Endothelial cell of umbilical vein (primary cell): ENCODE measurements around the gene CLSTN1. TPM values are rescaled to one million over a fixed set of nuclear protein-coding genes. Genes with fewer than 3 reads are reported as not detected.

ENCODE experiments used
- BruUV-seq: library from RNA; stranded (reverse); fragments of 400-500 nt; replicated peaks from 2 replicates; lab custom pipeline; 2021; lab: Mats Ljungman, UMichigan
- CTCF ChIA-PET: fragments of 300-600, 350-600 bp; sonication (Branson Sonifier 250); formaldehyde crosslinking; loops from one replicate; lab custom pipeline; 2021; ENCODE audit warnings: antibody characterized with exemption, inconsistent platforms; lab: Charles Lee
- POLR2A ChIA-PET: fragments of 300-600, 350-600 bp; sonication (Branson Sonifier 250); formaldehyde crosslinking; loops from one replicate; lab custom pipeline; 2021; ENCODE audit warnings: antibody characterized with exemption, inconsistent platforms; lab: Charles Lee
- DNase-seq: peaks from one replicate; pipeline ENCODE4 v3.0.0-alpha.2; 2011; ENCODE audit warnings: low read depth, low spot score
- FAIRE-seq: peaks from 2 replicates; lab custom pipeline; 2011; peaks lifted over from hg19 to GRCh38; lab: Jason Lieb, UNC
- H2AFZ ChIP-seq: 2 replicates; pipeline ENCODE4 v1.6.0; 2012; ENCODE audit warnings: low read depth, low read length, control low read depth, inconsistent platforms
- H3K27ac ChIP-seq: 2 replicates; pipeline ENCODE4 v1.5.1; 2011; ENCODE audit warnings: low read depth, mild to moderate bottlenecking, control low read depth, low read length, moderate library complexity; ENCODE audit not compliant: insufficient read depth
- H3K27me3 ChIP-seq, 2 experiments: 2 replicates each; pipeline versions ENCODE4 v1.6.0 to v1.6.1; 2011; ENCODE audit warnings: low read length in 2 of 2, mixed read lengths in 1 of 2; ENCODE audit not compliant: control insufficient read depth in 2 of 2, insufficient read depth in 2 of 2
- H3K36me3 ChIP-seq, 2 experiments: 2 replicates in 1 of 2; 3 replicates in 1 of 2; pipeline ENCODE4 v1.5.1; 2011; ENCODE audit warnings: low read length in 2 of 2, mild to moderate bottlenecking in 1 of 2, moderate library complexity in 1 of 2; ENCODE audit not compliant: control insufficient read depth in 2 of 2, insufficient read depth in 2 of 2; ENCODE audit errors: extremely low read depth in 1 of 2
- H3K4me1 ChIP-seq: 3 replicates; pipeline ENCODE4 v1.5.1; 2011; ENCODE audit warnings: mild to moderate bottlenecking, low read length; ENCODE audit not compliant: control insufficient read depth, insufficient read depth; ENCODE audit errors: extremely low read depth
- H3K4me2 ChIP-seq: 2 replicates; pipeline ENCODE4 v1.6.1; 2011; ENCODE audit warnings: low read length, control low read depth, mixed read lengths; ENCODE audit not compliant: insufficient read depth
- H3K4me3 ChIP-seq, 3 experiments: fragments of 200-600 bp in 1 of 3; sonication (generic), shearing (Covaris generic) in 1 of 3; replicated peaks in 1 of 3; 2 replicates each; pipeline ENCODE4 v1.5.1; 2011 to 2016; ENCODE audit warnings: control low read depth in 3 of 3, low read length in 3 of 3, mild to moderate bottlenecking in 2 of 3, inconsistent platforms in 1 of 3, low read depth in 1 of 3, moderate library complexity in 1 of 3; ENCODE audit not compliant: insufficient read depth in 1 of 3
- H3K79me2 ChIP-seq: 2 replicates; pipeline ENCODE4 v1.6.0; 2012; ENCODE audit warnings: low read length, inconsistent platforms; ENCODE audit not compliant: control insufficient read depth, insufficient read depth
- H3K9ac ChIP-seq: replicated peaks from 2 replicates; pipeline ENCODE3; 2011; ENCODE audit warnings: low read length, control low read depth; ENCODE audit not compliant: insufficient read depth; ENCODE audit errors: extremely low read depth
- H3K9me1 ChIP-seq: replicated peaks from 3 replicates; pipeline ENCODE4 v1.6.0; 2011; ENCODE audit warnings: mild to moderate bottlenecking, low read length; ENCODE audit not compliant: control insufficient read depth, insufficient read depth; ENCODE audit errors: extremely low read depth
- H3K9me3 ChIP-seq: replicated peaks from 2 replicates; pipeline ENCODE4 v1.5.1; 2012; ENCODE audit warnings: low read length, inconsistent platforms; ENCODE audit not compliant: control insufficient read depth, insufficient read depth
- H4K20me1 ChIP-seq: replicated peaks from 2 replicates; pipeline ENCODE3; 2011; ENCODE audit warnings: mild to moderate bottlenecking, low read length; ENCODE audit not compliant: control insufficient read depth, insufficient read depth; ENCODE audit errors: extremely low read depth
- CTCF ChIP-seq, 2 donors: IDR thresholded peaks; 1 replicate in 1 of 2; 2 replicates in 1 of 2; pipeline ENCODE4 v1.5.1; 2011; ENCODE audit warnings: low read length in 2 of 2, mild to moderate bottlenecking in 2 of 2, moderate library complexity in 2 of 2, control low read depth in 1 of 2, inconsistent platforms in 1 of 2, low read depth in 1 of 2; ENCODE audit not compliant: insufficient read depth in 1 of 2; ENCODE audit errors: extremely low read depth in 1 of 2
- EZH2 ChIP-seq: IDR thresholded peaks from 2 replicates; pipeline ENCODE4 v1.6.1; 2012; ENCODE audit warnings: borderline replicate concordance, low read depth, mild to moderate bottlenecking, moderate library complexity, low read length, inconsistent platforms; ENCODE audit not compliant: severe bottlenecking
- FOS ChIP-seq: IDR thresholded peaks from 2 replicates; pipeline ENCODE4 v1.6.1; 2011; ENCODE audit warnings: mild to moderate bottlenecking, low read length, moderate library complexity, borderline replicate concordance; ENCODE audit not compliant: insufficient read depth
- GATA2 ChIP-seq: IDR thresholded peaks from 2 replicates; pipeline ENCODE4 v1.7.0; 2011; ENCODE audit warnings: low read depth, mild to moderate bottlenecking, moderate library complexity, mixed read lengths, low read length; ENCODE audit not compliant: insufficient read length, insufficient read depth
- JUN ChIP-seq: IDR thresholded peaks from 2 replicates; pipeline ENCODE4 v1.6.1; 2011; ENCODE audit warnings: borderline replicate concordance, low read depth; ENCODE audit not compliant: insufficient read length, insufficient read depth
- MYC ChIP-seq: IDR thresholded peaks from one replicate; pipeline ENCODE4 v1.6.1; 2011; ENCODE audit warnings: mild to moderate bottlenecking, low read depth, low read length
- POLR2A ChIP-seq: IDR thresholded peaks from 2 replicates; pipeline ENCODE4 v1.6.1; 2012; ENCODE audit warnings: low read depth, mild to moderate bottlenecking, control low read depth, low read length
- POLR2AphosphoS5 ChIP-seq: IDR thresholded peaks from 2 replicates; pipeline ENCODE4 v1.6.1; 2012; ENCODE audit warnings: low read depth, mild to moderate bottlenecking, control low read depth, low read length, moderate library complexity; ENCODE audit not compliant: insufficient read depth
- dilution Hi-C: fragments of 300-500 bp; cut with MboI; formaldehyde crosslinking; loops from one replicate; pipeline ENCODE4 v1.15.0; 2019; ENCODE audit warnings: low sequenced_read_pairs; ENCODE audit not compliant: extremely low pct_ligation_motif_present
- intact Hi-C: fragments of 100-400 bp; cut with micrococcal nuclease; formaldehyde crosslinking; loops from one replicate; pipeline ENCODE4 v1.10.0; 2022
- polyA plus RNA-seq, 4 experiments: library from polyadenylated mRNA; depleted of rRNA in 3 of 4; stranded (reverse) in 3 of 4; unstranded in 1 of 4; fragments of >200 nt; gene quantifications; 2 replicates each; pipeline versions ENCODE4 v1.2.1 to v1.2.3, GENCODE V29; 2011 to 2012; ENCODE audit warnings: missing spikeins in 1 of 4
- total RNA-seq: library from RNA; stranded (reverse); gene quantifications from 2 replicates; pipeline ENCODE4 v1.2.3, GENCODE V29; 2021
- TF ChIP-seq, protein P1 (sequence below): IDR thresholded peaks from 2 replicates; pipeline ENCODE4 v1.6.1; 2011; ENCODE audit not compliant: insufficient read depth, insufficient read length

Gene CLSTN1
- total and polyA plus RNA-seq, 2 donors (not counting 3 experiments of a cell fraction or from before 2014, with no cell fraction given) = 49.1 to 130 TPM

GRCh38 chr1:9850442-9851162, 26.8 kb upstream of the CLSTN1 start:
- Histone ChIP-seq H3K27ac (no peak overlapping the region), H3K9ac (no peak overlapping the region), H2AFZ (no peak overlapping the region), H3K36me3 (no peaks in the 10 kb centered on the region), H3K9me1 (no peaks in the 10 kb centered on the region), H3K79me2 (no peaks in the 10 kb centered on the region), H3K27me3 (no peaks in the 10 kb centered on the region), H4K20me1 (no peaks in the 10 kb centered on the region), H3K9me3 (no peaks in the 10 kb centered on the region), H3K4me1 (no peaks in the 10 kb centered on the region), H3K4me3 (no peak overlapping the region), H3K4me2 (no peak overlapping the region)
- no TSS peak for BruUV-seq
- TF ChIP-seq MYC = no peak
- no peak for TF ChIP-seq EZH2
- TF ChIP-seq, protein P1, sequence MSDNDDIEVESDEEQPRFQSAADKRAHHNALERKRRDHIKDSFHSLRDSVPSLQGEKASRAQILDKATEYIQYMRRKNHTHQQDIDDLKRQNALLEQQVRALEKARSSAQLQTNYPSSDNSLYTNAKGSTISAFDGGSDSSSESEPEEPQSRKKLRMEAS = no peak
- no peak for TF ChIP-seq JUN
- TF ChIP-seq POLR2AphosphoS5 = no peak
- TF ChIP-seq FOS = no peak
- no peak for TF ChIP-seq POLR2A
- no peak for TF ChIP-seq CTCF (IDR thresholded peaks at IDR 0.05; ENCODE audit: extremely low read depth in 1 of 2, insufficient read depth in 1 of 2, low read depth in 1 of 2, low read length in 2 of 2)
- no peak for TF ChIP-seq GATA2
- FAIRE-seq = no peak
- DNase-seq = no peak
- POLR2A ChIA-PET = no interaction called here
- intact Hi-C loops (no loop called here), dilution Hi-C loops (no loop called here)
- CTCF ChIA-PET = interaction anchor here (1.4 kb wide), 2 partner anchors 9 to 14 kb away, joined by 4 to 6 read pairs; no protein-coding TSS in a partner anchor
